H9 (cell line): Measurements from ENCODE around the gene SLC25A19. TPM values are rescaled to one million over a fixed set of nuclear protein-coding genes. Genes with fewer than 3 reads are reported as not detected.
A peak's percentile ranks its signal among the peaks of the same experiment; 100 is the strongest.

Experiments
- DNase-seq: peaks from one replicate; pipeline ENCODE4 v3.0.0-alpha.2; 2017
- H2AFZ ChIP-seq: one replicate; pipeline ENCODE4 v1.6.1; 2013; ENCODE audit warnings: mild to moderate bottlenecking, low read length, control low read depth, moderate library complexity
- H2AK5ac ChIP-seq: 2 replicates; pipeline ENCODE4 v1.6.1; 2013; ENCODE audit warnings: low read length, control low read depth, mixed read lengths; ENCODE audit not compliant: insufficient read length
- H2BK120ac ChIP-seq: one replicate; pipeline ENCODE4 v1.6.1; 2013; ENCODE audit warnings: low read depth, mild to moderate bottlenecking, low read length, control low read depth, inconsistent platforms; ENCODE audit not compliant: poor library complexity, severe bottlenecking
- H2BK12ac ChIP-seq: 2 replicates; pipeline ENCODE4 v1.6.1; 2013; ENCODE audit warnings: low read length, control low read depth, mixed read lengths, low read depth; ENCODE audit not compliant: insufficient read length
- H2BK15ac ChIP-seq: 2 replicates; pipeline ENCODE4 v1.6.1; 2013; ENCODE audit warnings: low read depth, low read length, control low read depth
- H2BK20ac ChIP-seq: one replicate; pipeline ENCODE4 v1.6.1; 2013; ENCODE audit warnings: low read depth, mild to moderate bottlenecking, low read length, control low read depth, inconsistent platforms; ENCODE audit not compliant: poor library complexity, severe bottlenecking
- H2BK5ac ChIP-seq: 2 replicates; pipeline ENCODE4 v1.6.1; 2013; ENCODE audit warnings: low read length, control low read depth, mixed read lengths; ENCODE audit not compliant: insufficient read length
- H3K14ac ChIP-seq: 2 replicates; pipeline ENCODE4 v1.6.1; 2013; ENCODE audit warnings: low read length, control low read depth; ENCODE audit not compliant: insufficient read depth
- H3K18ac ChIP-seq: 2 replicates; pipeline ENCODE4 v1.6.1; 2013; ENCODE audit warnings: low read depth, mild to moderate bottlenecking, mixed read lengths, low read length, control low read depth; ENCODE audit not compliant: insufficient read length
- H3K23ac ChIP-seq: 2 replicates; pipeline ENCODE4 v1.6.1; 2013; ENCODE audit warnings: low read length, control low read depth, mixed read lengths, low read depth; ENCODE audit not compliant: insufficient read length
- H3K23me2 ChIP-seq: 2 replicates; pipeline ENCODE4 v1.6.1; 2013; ENCODE audit warnings: low read depth, mild to moderate bottlenecking, mixed read lengths, low read length, control low read depth; ENCODE audit not compliant: insufficient read length, poor library complexity, severe bottlenecking
- H3K27ac ChIP-seq: 2 replicates; pipeline ENCODE4 v1.5.1; 2013; ENCODE audit warnings: low read length, control low read depth, mixed read lengths, low read depth; ENCODE audit not compliant: insufficient read length
- H3K27me3 ChIP-seq: 2 replicates; pipeline ENCODE4 v1.6.1; 2013; ENCODE audit warnings: low read length, control low read depth, inconsistent platforms; ENCODE audit not compliant: insufficient read depth
- H3K4ac ChIP-seq: 2 replicates; pipeline ENCODE4 v1.6.1; 2013; ENCODE audit warnings: low read depth, mild to moderate bottlenecking, control low read depth, inconsistent platforms, low read length, moderate library complexity
- H3K4me1 ChIP-seq: 2 replicates; pipeline ENCODE4 v1.6.1; 2013; ENCODE audit warnings: low read length, control low read depth, inconsistent platforms; ENCODE audit not compliant: insufficient read depth
- H3K4me2 ChIP-seq: 2 replicates; pipeline ENCODE4 v1.6.1; 2013; ENCODE audit warnings: low read length, control low read depth, mixed read lengths; ENCODE audit not compliant: insufficient read length, insufficient read depth
- H3K56ac ChIP-seq: 2 replicates; pipeline ENCODE4 v1.6.1; 2013; ENCODE audit warnings: low read depth, mild to moderate bottlenecking, mixed read lengths, low read length, control low read depth; ENCODE audit not compliant: insufficient read length
- H3K79me1 ChIP-seq: 2 replicates; pipeline ENCODE4 v1.6.1; 2013; ENCODE audit warnings: low read depth, mild to moderate bottlenecking, moderate library complexity, low read length, control low read depth, inconsistent platforms; ENCODE audit not compliant: insufficient read depth, poor library complexity, severe bottlenecking
- H3K79me2 ChIP-seq: 2 replicates; pipeline ENCODE4 v1.6.1; 2013; ENCODE audit warnings: low read length, control low read depth, inconsistent platforms; ENCODE audit not compliant: insufficient read depth
- H3K9ac ChIP-seq: 2 replicates; pipeline ENCODE4 v1.6.1; 2013; ENCODE audit warnings: low read length, control low read depth, mixed read lengths; ENCODE audit not compliant: insufficient read length; ENCODE audit errors: extremely low read depth
- H3K9me3 ChIP-seq: one replicate; pipeline ENCODE4 v1.6.1; 2013; ENCODE audit warnings: low read depth, low read length, inconsistent platforms; ENCODE audit not compliant: control insufficient read depth
- H3T11ph ChIP-seq: one replicate; pipeline ENCODE4 v1.6.1; 2013; ENCODE audit warnings: mild to moderate bottlenecking, low read length, control low read depth, inconsistent platforms
- H4K20me1 ChIP-seq: one replicate; pipeline ENCODE4 v1.6.1; 2013; ENCODE audit not compliant: control insufficient read depth, insufficient read length, insufficient read depth
- H4K5ac ChIP-seq: 2 replicates; pipeline ENCODE4 v1.6.1; 2013; ENCODE audit warnings: low read depth, mild to moderate bottlenecking, mixed read lengths, low read length, control low read depth; ENCODE audit not compliant: insufficient read length
- H4K8ac ChIP-seq: replicated peaks from 2 replicates; pipeline ENCODE4 v1.6.1; 2013; ENCODE audit warnings: low read length, control low read depth, mixed read lengths, low read depth; ENCODE audit not compliant: insufficient read length
- H4K91ac ChIP-seq: 2 replicates; pipeline ENCODE4 v1.6.1; 2013; ENCODE audit warnings: low read depth, mild to moderate bottlenecking, moderate library complexity, mixed read lengths, low read length, control low read depth; ENCODE audit not compliant: insufficient read length
- H3K27ac Mint-ChIP-seq, 3 experiments: 2 replicates in 2 of 3; 3 replicates in 1 of 3; pipeline ENCODE4 v1.8.0; 2020 to 2021; ENCODE audit warnings: mixed read lengths in 3 of 3, mild to moderate bottlenecking in 1 of 3, moderate library complexity in 1 of 3
- H3K27me3 Mint-ChIP-seq: 2 replicates; pipeline ENCODE4 v1.8.0; 2021; ENCODE audit warnings: low read depth, mild to moderate bottlenecking, moderate library complexity, mixed read lengths
- H3K36me3 Mint-ChIP-seq, 3 experiments: 2 replicates in 2 of 3; 3 replicates in 1 of 3; pipeline ENCODE4 v1.8.0; 2020 to 2021; ENCODE audit warnings: low read depth in 3 of 3, mixed read lengths in 3 of 3; ENCODE audit not compliant: insufficient read depth in 1 of 3
- H3K4me1 Mint-ChIP-seq, 2 experiments: 2 replicates each; pipeline ENCODE4 v1.8.0; 2020; ENCODE audit warnings: mixed read lengths in 2 of 2
- H3K4me3 Mint-ChIP-seq, 2 experiments: 2 replicates in 1 of 2; 3 replicates in 1 of 2; pipeline ENCODE4 v1.8.0; 2020 to 2021; ENCODE audit warnings: mild to moderate bottlenecking in 2 of 2, mixed read lengths in 2 of 2, moderate library complexity in 1 of 2
- H3K9me3 Mint-ChIP-seq, 2 experiments: 2 replicates in 1 of 2; 3 replicates in 1 of 2; pipeline ENCODE4 v1.8.0; 2020; ENCODE audit warnings: mild to moderate bottlenecking in 2 of 2, mixed read lengths in 2 of 2, moderate library complexity in 1 of 2
- CTCF ChIP-seq: fragments of 200-600 bp; sonication (generic); conservative IDR thresholded peaks from 3 replicates; pipeline ENCODE4 v1.8.0; 2021; ENCODE audit warnings: antibody characterized with exemption, mild to moderate bottlenecking
- WGBS: extraction: QIAGEN DNeasy Blood & Tissue Kit; methylation state at CpG from one replicate; pipeline ENCODE4 v1.1.7; 2013; ENCODE audit warnings: missing lambda C conversion rate, low lambda C conversion rate, mixed read lengths; ENCODE audit not compliant: insufficient read length; ENCODE audit errors: extremely low coverage; 5-methylcytosine and 5-hydroxymethylcytosine counted together
- total RNA-seq: library from RNA; stranded (reverse); gene quantifications from 2 replicates; pipeline ENCODE4 v1.2.1, GENCODE V29; 2021

Gene SLC25A19
- total RNA-seq, 1 experiment from 2014 or later = 24.2 TPM

DNA sequence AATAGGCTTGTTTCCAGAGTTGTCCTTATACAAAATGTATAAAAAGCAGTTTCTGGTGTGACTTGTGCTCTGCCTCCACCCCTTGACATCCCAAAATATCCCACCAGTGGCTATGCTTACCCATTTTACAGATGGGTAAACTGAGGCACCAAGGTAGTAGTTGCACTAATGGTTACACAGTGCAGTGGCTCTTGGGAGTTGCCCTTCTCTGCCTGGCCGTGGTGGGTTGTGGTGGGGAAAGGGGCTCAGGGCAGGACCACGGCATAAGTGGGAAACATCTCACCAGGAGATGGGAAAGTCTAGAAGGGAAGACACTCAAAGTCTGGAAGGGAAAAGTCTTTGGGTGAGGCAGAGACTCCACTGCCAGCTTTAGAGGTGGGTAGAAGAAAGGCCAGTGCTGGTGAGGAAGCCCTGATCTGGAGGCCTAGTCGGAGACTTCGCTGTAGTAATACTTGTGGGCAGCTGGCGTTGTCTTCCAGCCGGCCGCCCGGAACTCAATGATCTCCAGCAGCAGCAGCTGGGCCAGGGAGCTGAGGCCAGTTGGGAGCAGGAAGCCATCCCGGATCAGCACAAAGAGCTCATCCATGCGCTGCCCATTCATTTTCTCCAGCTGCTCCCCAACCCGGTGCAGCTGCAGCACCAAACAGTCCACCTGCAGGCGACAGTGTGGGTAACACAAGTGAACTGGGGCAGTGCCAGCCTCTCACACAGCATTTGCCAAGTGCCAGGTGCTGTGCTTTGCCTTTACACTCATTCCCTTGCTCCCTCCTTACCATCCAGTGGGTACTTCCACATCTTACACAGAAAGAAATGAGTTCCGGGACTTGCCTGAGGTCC lies 22.7 kb downstream of the SLC25A19 start:
- Histone ChIP-seq H3K14ac (no peak overlapping the region), H3K27ac (no peak overlapping the region), H3K79me1 (no peaks in the 10 kb centered on the region), H3K79me2 (peaks cover 2% of the 10 kb centered on the region; the same call in 1 of the 2 replicates), H3K23me2 (peaks cover 18% of the 10 kb centered on the region), H4K20me1 (no peaks in the 10 kb centered on the region), H3K27me3 (no peaks in the 10 kb centered on the region), H2BK5ac (no peak overlapping the region), H3T11ph (no peak overlapping the region), H3K18ac (no peak overlapping the region), H3K4me2 (no peak overlapping the region), H2BK20ac (no peak overlapping the region), H3K56ac (no peak overlapping the region), H3K4me1 (no peaks in the 10 kb centered on the region), H4K91ac (no peak overlapping the region), H2BK120ac (no peak overlapping the region), H2AK5ac (no peak overlapping the region), H3K9me3 (no peaks in the 10 kb centered on the region), H3K4ac (no peak overlapping the region), H2BK15ac (no peak overlapping the region), H3K9ac (no peak overlapping the region), H2AFZ (no peak overlapping the region), H4K5ac (no peak overlapping the region), H3K23ac (no peak overlapping the region), H4K8ac (no peak overlapping the region), H2BK12ac (no peak overlapping the region)
- no peak for TF ChIP-seq CTCF
- DNase-seq = no peak
- Mint-ChIP-seq H3K27ac (peak overlapping the region in 1 of 3 experiments; percentile 85; a peak in 2 of 7 replicates), H3K4me3 (no peak overlapping the region), H3K4me1 (peaks cover 21 to 27% of the 10 kb centered on the region in 2 experiments), H3K27me3 (no peaks in the 10 kb centered on the region; the same call in 1 of the 2 replicates), H3K36me3 (peaks cover 8 to 50% (median 50%) of the 10 kb centered on the region in 3 experiments; a peak in 6 of 7 replicates), H3K9me3 (no peaks in the 10 kb centered on the region)
- WGBS = no CpG with 5 or more reads among the region's 13 CpGs
